ENCODE data around the gene DNM3.

DNA sequence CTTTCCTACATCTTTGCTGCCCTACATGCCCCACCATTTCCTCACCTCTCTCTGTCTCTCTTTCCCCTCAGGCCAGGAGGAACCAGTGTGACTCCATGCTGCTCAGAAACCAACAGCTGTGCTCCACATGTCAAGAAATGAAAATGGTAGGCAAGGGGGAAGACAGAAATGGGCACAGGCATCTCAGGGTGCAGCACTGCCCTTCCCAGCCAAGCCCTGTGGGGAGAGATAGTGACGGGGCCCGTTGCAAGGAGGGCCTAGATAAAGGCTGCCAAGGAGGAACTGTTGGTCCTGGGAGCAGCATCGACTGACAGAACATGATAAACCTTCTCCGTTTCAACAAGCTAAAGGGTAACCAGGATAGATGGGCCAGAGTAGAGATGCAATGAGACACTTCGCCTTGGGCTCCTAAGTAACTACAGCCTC is 615.1 kb downstream of the DNM3 start:
- TF ChIP-seq, protein P1, sequence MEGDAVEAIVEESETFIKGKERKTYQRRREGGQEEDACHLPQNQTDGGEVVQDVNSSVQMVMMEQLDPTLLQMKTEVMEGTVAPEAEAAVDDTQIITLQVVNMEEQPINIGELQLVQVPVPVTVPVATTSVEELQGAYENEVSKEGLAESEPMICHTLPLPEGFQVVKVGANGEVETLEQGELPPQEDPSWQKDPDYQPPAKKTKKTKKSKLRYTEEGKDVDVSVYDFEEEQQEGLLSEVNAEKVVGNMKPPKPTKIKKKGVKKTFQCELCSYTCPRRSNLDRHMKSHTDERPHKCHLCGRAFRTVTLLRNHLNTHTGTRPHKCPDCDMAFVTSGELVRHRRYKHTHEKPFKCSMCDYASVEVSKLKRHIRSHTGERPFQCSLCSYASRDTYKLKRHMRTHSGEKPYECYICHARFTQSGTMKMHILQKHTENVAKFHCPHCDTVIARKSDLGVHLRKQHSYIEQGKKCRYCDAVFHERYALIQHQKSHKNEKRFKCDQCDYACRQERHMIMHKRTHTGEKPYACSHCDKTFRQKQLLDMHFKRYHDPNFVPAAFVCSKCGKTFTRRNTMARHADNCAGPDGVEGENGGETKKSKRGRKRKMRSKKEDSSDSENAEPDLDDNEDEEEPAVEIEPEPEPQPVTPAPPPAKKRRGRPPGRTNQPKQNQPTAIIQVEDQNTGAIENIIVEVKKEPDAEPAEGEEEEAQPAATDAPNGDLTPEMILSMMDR (IDR thresholded peaks at IDR 0.05 in 2 of 3, conservative IDR thresholded peaks at IDR 0.05 in 1 of 3; ENCODE audit: control insufficient read depth in 2 of 3, extremely low read depth in 1 of 3, insufficient read depth in 1 of 3, low read depth in 3 of 3, low read length in 3 of 3), result no peak
- TF ChIP-seq, protein P2, sequence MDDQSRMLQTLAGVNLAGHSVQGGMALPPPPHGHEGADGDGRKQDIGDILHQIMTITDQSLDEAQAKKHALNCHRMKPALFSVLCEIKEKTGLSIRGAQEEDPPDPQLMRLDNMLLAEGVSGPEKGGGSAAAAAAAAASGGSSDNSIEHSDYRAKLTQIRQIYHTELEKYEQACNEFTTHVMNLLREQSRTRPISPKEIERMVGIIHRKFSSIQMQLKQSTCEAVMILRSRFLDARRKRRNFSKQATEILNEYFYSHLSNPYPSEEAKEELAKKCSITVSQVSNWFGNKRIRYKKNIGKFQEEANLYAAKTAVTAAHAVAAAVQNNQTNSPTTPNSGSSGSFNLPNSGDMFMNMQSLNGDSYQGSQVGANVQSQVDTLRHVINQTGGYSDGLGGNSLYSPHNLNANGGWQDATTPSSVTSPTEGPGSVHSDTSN (IDR thresholded peaks at IDR 0.05; ENCODE audit: insufficient replicate concordance, low read depth, low read length), result no peak
- TF ChIP-seq POLR2A (IDR thresholded peaks at IDR 0.05; ENCODE audit: low read depth, low read length) (no peak), NR2C1 (IDR thresholded peaks at IDR 0.05) (no peak), SP1 (IDR thresholded peaks at IDR 0.05; ENCODE audit: low read depth, low read length) (no peak), YY1 (IDR thresholded peaks at IDR 0.05; ENCODE audit: low read depth, low read length) (no peak), SUPT20H (IDR thresholded peaks at IDR 0.05; ENCODE audit: borderline replicate concordance, control insufficient read depth, low read depth, low read length) (no peak)
- TF ChIP-seq, protein P3, sequence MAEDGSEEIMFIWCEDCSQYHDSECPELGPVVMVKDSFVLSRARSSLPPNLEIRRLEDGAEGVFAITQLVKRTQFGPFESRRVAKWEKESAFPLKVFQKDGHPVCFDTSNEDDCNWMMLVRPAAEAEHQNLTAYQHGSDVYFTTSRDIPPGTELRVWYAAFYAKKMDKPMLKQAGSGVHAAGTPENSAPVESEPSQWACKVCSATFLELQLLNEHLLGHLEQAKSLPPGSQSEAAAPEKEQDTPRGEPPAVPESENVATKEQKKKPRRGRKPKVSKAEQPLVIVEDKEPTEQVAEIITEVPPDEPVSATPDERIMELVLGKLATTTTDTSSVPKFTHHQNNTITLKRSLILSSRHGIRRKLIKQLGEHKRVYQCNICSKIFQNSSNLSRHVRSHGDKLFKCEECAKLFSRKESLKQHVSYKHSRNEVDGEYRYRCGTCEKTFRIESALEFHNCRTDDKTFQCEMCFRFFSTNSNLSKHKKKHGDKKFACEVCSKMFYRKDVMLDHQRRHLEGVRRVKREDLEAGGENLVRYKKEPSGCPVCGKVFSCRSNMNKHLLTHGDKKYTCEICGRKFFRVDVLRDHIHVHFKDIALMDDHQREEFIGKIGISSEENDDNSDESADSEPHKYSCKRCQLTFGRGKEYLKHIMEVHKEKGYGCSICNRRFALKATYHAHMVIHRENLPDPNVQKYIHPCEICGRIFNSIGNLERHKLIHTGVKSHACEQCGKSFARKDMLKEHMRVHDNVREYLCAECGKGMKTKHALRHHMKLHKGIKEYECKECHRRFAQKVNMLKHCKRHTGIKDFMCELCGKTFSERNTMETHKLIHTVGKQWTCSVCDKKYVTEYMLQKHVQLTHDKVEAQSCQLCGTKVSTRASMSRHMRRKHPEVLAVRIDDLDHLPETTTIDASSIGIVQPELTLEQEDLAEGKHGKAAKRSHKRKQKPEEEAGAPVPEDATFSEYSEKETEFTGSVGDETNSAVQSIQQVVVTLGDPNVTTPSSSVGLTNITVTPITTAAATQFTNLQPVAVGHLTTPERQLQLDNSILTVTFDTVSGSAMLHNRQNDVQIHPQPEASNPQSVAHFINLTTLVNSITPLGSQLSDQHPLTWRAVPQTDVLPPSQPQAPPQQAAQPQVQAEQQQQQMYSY (CRISPR knock-in tag; IDR thresholded peaks at IDR 0.05), result no peak

Data from GM12878 (cell line).